Measurements from ENCODE around the gene CDK16. TPM values are rescaled to one million over a fixed set of nuclear protein-coding genes. Genes with fewer than 3 reads are reported as not detected.

Gene CDK16
- total RNA-seq, 2 donors from 2014 or later, result 95.0 to 147 TPM

DNA sequence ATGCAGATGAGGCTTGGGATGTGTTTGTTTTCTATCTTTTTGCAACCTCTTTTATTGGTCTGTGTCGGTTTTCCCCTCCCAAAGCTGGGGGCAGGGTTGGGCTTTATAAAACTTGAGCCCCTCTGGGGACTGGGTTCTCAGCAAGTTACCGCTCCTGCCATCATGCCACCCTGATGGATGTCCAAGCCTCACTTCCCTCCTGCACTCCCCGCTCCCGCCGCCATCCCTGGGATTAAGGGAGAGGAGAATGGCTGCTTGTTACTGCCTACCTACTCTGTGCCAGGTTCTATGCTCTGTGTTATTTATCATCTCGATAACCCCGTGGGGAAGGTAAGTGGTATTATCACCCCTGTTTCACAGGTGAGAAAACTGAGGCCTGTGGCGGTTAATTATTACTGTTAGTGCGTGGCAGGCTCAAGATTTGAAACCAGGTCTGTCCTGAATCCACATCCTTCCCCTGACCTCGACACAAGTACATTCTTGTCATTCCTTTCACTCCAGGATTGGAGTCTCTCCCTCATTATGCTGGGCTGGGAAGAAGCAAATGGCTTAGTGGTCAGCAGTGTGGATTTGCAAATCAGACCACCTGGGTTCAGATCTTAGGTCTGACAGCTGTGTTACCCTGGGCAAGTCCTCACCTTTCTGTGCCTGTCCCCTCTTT lies 20.3 kb upstream of the CDK16 start:
- H3K9ac ChIP-seq (ENCODE audit: low read depth in 2 of 2, low read length in 2 of 2), result no peak overlapping the region
- no peaks in the 10 kb centered on the region for H3K9me3 ChIP-seq
- intact Hi-C loops (cut with DNase I), result loop anchor here (10.0 kb wide), 1 partner anchor 327 kb away; no protein-coding TSS in a partner anchor
- TF ChIP-seq, protein P1, sequence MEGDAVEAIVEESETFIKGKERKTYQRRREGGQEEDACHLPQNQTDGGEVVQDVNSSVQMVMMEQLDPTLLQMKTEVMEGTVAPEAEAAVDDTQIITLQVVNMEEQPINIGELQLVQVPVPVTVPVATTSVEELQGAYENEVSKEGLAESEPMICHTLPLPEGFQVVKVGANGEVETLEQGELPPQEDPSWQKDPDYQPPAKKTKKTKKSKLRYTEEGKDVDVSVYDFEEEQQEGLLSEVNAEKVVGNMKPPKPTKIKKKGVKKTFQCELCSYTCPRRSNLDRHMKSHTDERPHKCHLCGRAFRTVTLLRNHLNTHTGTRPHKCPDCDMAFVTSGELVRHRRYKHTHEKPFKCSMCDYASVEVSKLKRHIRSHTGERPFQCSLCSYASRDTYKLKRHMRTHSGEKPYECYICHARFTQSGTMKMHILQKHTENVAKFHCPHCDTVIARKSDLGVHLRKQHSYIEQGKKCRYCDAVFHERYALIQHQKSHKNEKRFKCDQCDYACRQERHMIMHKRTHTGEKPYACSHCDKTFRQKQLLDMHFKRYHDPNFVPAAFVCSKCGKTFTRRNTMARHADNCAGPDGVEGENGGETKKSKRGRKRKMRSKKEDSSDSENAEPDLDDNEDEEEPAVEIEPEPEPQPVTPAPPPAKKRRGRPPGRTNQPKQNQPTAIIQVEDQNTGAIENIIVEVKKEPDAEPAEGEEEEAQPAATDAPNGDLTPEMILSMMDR (IDR thresholded peaks at IDR 0.05), result no peak
- H3K27ac ChIP-seq, result no peak overlapping the region
- no peak for DNase-seq
- H3K4me3 ChIP-seq, result no peak overlapping the region
- H3K36me3 ChIP-seq, result peaks cover 35% of the 10 kb centered on the region
- peaks cover 16% of the 10 kb centered on the region for H3K4me1 ChIP-seq
- H3K27me3 ChIP-seq, result no peaks in the 10 kb centered on the region

DNA sequence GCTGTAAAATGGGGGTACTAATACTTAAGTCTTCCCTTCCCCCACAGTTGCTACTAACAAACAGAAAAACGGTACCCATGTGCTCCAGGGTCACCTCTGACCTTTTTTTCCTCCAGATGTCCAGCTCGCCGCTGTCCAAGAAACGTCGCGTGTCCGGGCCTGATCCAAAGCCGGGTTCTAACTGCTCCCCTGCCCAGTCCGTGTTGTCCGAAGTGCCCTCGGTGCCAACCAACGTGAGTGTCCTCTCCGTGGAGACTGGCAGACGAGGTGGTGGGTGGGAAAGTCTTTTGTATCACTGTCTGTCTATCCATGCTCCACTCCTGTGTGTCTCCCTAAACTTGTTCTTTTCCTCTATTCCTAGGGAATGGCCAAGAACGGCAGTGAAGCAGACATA lies 19.8 kb upstream of the CDK16 start:
- no peak overlapping the region for H3K27ac ChIP-seq
- no peak overlapping the region for H3K9ac ChIP-seq (ENCODE audit: low read depth in 2 of 2, low read length in 2 of 2)
- H3K4me1 ChIP-seq, result peaks cover 16% of the 10 kb centered on the region
- H3K36me3 ChIP-seq, result peaks cover 38% of the 10 kb centered on the region
- DNase-seq, result no peak
- no peak overlapping the region for H3K4me3 ChIP-seq
- intact Hi-C loops (cut with DNase I), result loop anchor here (10.0 kb wide), 1 partner anchor 326 kb away; no protein-coding TSS in a partner anchor
- no peaks in the 10 kb centered on the region for H3K9me3 ChIP-seq
- TF ChIP-seq, protein P1 (IDR thresholded peaks at IDR 0.05), result no peak
- H3K27me3 ChIP-seq, result no peaks in the 10 kb centered on the region

DNA sequence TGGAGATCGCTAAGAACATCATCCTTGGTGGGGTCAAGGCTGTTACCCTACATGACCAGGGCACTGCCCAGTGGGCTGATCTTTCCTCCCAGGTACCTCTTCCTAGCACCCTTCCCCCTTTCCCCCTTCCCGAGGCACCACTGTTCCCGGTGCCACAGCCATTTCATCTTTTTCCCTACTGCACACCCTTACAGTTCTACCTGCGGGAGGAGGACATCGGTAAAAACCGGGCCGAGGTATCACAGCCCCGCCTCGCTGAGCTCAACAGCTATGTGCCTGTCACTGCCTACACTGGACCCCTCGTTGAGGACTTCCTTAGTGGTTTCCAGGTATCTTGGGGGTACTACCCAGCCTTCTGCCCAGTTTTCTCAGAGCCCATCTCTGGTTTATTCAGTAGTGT lies 19.2 kb upstream of the CDK16 start:
- Histone ChIP-seq H3K27ac (no peak overlapping the region), H3K36me3 (peaks cover 39% of the 10 kb centered on the region), H3K9me3 (no peaks in the 10 kb centered on the region), H3K27me3 (no peaks in the 10 kb centered on the region), H3K4me3 (no peak overlapping the region), H3K9ac (ENCODE audit: low read depth in 2 of 2, low read length in 2 of 2) (no peak overlapping the region), H3K4me1 (peaks cover 16% of the 10 kb centered on the region)
- TF ChIP-seq, protein P1 (IDR thresholded peaks at IDR 0.05), result no peak
- DNase-seq, result no peak
- intact Hi-C loops (cut with DNase I), result loop anchor here (10.0 kb wide), 1 partner anchor 326 kb away; no protein-coding TSS in a partner anchor

DNA sequence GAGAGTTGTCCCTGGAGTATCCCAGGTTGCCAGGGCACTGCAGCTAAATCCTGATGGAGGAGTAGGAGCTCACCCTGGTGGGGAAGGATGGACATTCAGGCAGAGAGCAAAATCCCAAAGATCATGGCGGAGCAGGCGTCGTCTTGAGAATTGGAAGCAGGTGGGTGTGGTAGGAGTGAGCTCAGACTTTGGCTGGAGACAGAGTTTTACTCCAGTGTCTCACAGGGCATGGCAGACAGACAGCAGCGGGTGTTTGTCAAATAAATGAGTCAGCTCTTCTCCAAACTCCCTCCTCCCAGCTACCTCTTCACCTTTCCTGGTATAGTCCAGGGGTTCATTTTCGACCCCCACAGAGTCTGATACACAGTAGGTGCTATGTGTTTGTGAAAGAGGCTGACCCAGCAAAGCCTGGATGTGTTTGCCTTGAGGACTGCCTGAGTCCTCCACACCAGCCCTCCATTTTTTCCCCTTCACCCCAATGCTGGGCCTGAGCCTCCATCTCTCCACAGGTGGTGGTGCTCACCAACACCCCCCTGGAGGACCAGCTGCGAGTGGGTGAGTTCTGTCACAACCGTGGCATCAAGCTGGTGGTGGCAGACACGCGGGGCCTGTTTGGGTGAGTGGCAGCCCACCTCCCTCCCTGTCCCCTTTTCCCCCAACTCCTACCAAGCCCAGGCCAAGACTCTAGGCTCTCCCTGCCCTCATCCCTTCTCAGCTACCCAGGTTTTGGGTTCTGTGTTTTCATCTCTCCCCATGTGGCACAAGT lies 17.9 kb upstream of the CDK16 start:
- TF ChIP-seq, protein P1 (IDR thresholded peaks at IDR 0.05), result no peak
- H3K27ac ChIP-seq, result no peak overlapping the region
- no peaks in the 10 kb centered on the region for H3K9me3 ChIP-seq
- no peaks in the 10 kb centered on the region for H3K27me3 ChIP-seq
- H3K4me3 ChIP-seq, result no peak overlapping the region
- peaks cover 8% of the 10 kb centered on the region for H3K4me1 ChIP-seq
- H3K36me3 ChIP-seq, result peaks cover 42% of the 10 kb centered on the region
- peak; percentile 65 for DNase-seq
- intact Hi-C loops (cut with DNase I), result no loop called here
- H3K9ac ChIP-seq (ENCODE audit: low read depth in 2 of 2, low read length in 2 of 2), result no peak overlapping the region

DNA sequence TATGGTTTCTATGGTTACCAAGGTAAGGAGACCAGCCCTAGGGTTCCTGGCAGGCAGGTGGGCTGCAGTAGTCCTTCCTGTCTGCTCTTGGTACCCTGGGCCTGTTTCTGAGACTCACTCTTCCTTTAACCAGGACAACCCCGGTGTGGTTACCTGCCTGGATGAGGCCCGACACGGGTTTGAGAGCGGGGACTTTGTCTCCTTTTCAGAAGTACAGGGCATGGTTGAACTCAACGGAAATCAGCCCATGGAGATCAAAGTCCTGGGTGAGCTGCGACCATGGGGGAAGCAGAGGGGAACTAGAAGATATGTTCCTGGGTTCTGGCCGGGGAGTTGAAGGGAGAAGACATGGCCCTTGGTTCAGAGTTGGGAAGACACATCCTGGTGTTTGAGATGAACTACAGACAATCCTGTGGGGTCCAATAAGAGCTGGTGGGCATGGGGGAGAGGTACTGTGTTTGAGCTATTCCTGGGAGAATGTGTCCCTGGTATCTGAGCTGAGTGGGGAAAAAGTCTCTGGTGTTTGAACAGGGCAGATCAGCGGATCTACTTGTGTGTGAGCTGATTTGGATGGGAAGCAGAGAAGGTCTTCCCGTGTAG lies 17.0 kb upstream of the CDK16 start:
- intact Hi-C loops (cut with DNase I), result no loop called here
- no peak for DNase-seq
- H3K27ac ChIP-seq, result no peak overlapping the region

More for the DNA sequence above, 17.0 kb upstream of the CDK16 start:
- Histone ChIP-seq H3K27me3 (no peaks in the 10 kb centered on the region), H3K4me1 (no peaks in the 10 kb centered on the region), H3K9me3 (no peaks in the 10 kb centered on the region), H3K4me3 (no peak overlapping the region), H3K9ac (ENCODE audit: low read depth in 2 of 2, low read length in 2 of 2) (no peak overlapping the region), H3K36me3 (peaks cover 47% of the 10 kb centered on the region)
- TF ChIP-seq, protein P1 (IDR thresholded peaks at IDR 0.05), result no peak
